HepG2 (cell line): ENCODE measurements around the gene ATP2A2. TPM values are rescaled to one million over a fixed set of nuclear protein-coding genes. Genes with fewer than 3 reads are reported as not detected.

ENCODE experiments used
- ATAC-seq: fragments of 200-7000 bp; cut with Tn5 transposase; 3 replicates; pipeline ENCODE4 v1.9.1; 2020; ENCODE audit warnings: mild to moderate bottlenecking, moderate library complexity
- BruUV-seq: library from RNA; stranded (reverse); fragments of 400-500 nt; replicated peaks from 2 replicates; lab custom pipeline; 2021; lab: Mats Ljungman, UMichigan
- CTCF ChIA-PET: fragments of 300-600 bp; formaldehyde crosslinking; extraction: SDS; loops from one replicate; lab custom pipeline; 2021; ENCODE audit warnings: low total read pairs, inconsistent platforms, low intra/inter-chr PET ratio; lab: Yijun Ruan, JAX
- POLR2A ChIA-PET: fragments of 350-600 bp; sonication (Branson Sonifier 250); formaldehyde crosslinking; loops from one replicate; lab custom pipeline; 2020; ENCODE audit warnings: antibody characterized with exemption, inconsistent platforms; lab: Yijun Ruan, JAX
- DNase-seq: peaks from one replicate; pipeline ENCODE4 v3.0.0-alpha.2; 2015; ENCODE audit warnings: low spot score
- FAIRE-seq: peaks from 3 replicates; lab custom pipeline; 2011; peaks lifted over from hg19 to GRCh38; lab: Jason Lieb, UNC
- H2AFZ ChIP-seq: one replicate; pipeline ENCODE4 v1.6.1; 2011; ENCODE audit warnings: low read length, inconsistent platforms
- H3K27ac ChIP-seq: fragments of 300-600 bp; 3 replicates; pipeline ENCODE4 v1.8.0; 2011; ENCODE audit warnings: mixed run types, mild to moderate bottlenecking, mixed read lengths, low read length, inconsistent platforms; ENCODE audit not compliant: insufficient read depth; ENCODE audit errors: extremely low read length
- H3K27me3 ChIP-seq, 2 experiments: fragments of 200-600 bp in 1 of 2; 2 replicates in 1 of 2; 3 replicates in 1 of 2; pipeline versions ENCODE4 v1.6.0 to v1.8.0; 2011; ENCODE audit warnings: low read length in 2 of 2, mild to moderate bottlenecking in 2 of 2, moderate library complexity in 2 of 2, inconsistent platforms in 1 of 2; ENCODE audit not compliant: insufficient read depth in 2 of 2, control insufficient read depth in 1 of 2
- H3K36me3 ChIP-seq, 2 experiments: fragments of 200-600 bp in 1 of 2; replicated peaks in 1 of 2; 2 replicates in 1 of 2; 3 replicates in 1 of 2; pipeline versions ENCODE4 v1.5.1 to v1.8.0; 2011; ENCODE audit warnings: low read length in 2 of 2, inconsistent platforms in 1 of 2; ENCODE audit not compliant: insufficient read depth in 2 of 2, control insufficient read depth in 1 of 2
- H3K4me1 ChIP-seq: 2 replicates; pipeline ENCODE4 v1.5.1; 2012; ENCODE audit warnings: low read length, inconsistent platforms; ENCODE audit not compliant: insufficient read depth
- H3K4me2 ChIP-seq: 2 replicates; pipeline ENCODE4 v1.6.0; 2011; ENCODE audit warnings: low read depth, low read length, inconsistent platforms
- H3K4me3 ChIP-seq, 3 experiments: fragments of 200-600 bp in 1 of 3; sonication (generic), shearing (Covaris generic) in 1 of 3; replicated peaks in 1 of 3; 2 replicates each; pipeline ENCODE4 v1.5.1; 2011 to 2016; ENCODE audit warnings: low read length in 3 of 3, inconsistent platforms in 2 of 3, low read depth in 2 of 3, mild to moderate bottlenecking in 2 of 3, control low read depth in 1 of 3, mixed read lengths in 1 of 3; ENCODE audit not compliant: insufficient read depth in 1 of 3
- H3K79me2 ChIP-seq: one replicate; pipeline ENCODE4 v1.6.1; 2011; ENCODE audit warnings: low read length, inconsistent platforms; ENCODE audit not compliant: insufficient read depth
- H3K9ac ChIP-seq: 2 replicates; pipeline ENCODE4 v1.6.0; 2011; ENCODE audit warnings: mild to moderate bottlenecking, low read depth, low read length, inconsistent platforms; ENCODE audit not compliant: insufficient read depth
- H3K9me3 ChIP-seq: 2 replicates; pipeline ENCODE4 v1.5.1; 2012; ENCODE audit warnings: mild to moderate bottlenecking, low read length
- H4K20me1 ChIP-seq: 2 replicates; pipeline ENCODE4 v1.6.0; 2011; ENCODE audit warnings: inconsistent platforms, mild to moderate bottlenecking, low read length, moderate library complexity; ENCODE audit not compliant: insufficient read depth
- ARID2 ChIP-seq: sonication (generic); formaldehyde crosslinking; IDR thresholded peaks from 2 replicates; pipeline ENCODE4 v1.8.1; 2022; ENCODE audit warnings: mild to moderate bottlenecking, missing genetic modification reagents, borderline replicate concordance
- EEA1 ChIP-seq: sonication (generic); formaldehyde crosslinking; IDR thresholded peaks from 2 replicates; pipeline ENCODE4 v1.5.1; 2020; ENCODE audit warnings: mild to moderate bottlenecking, missing genetic modification reagents, borderline replicate concordance
- HOXA9 ChIP-seq: sonication (generic); formaldehyde crosslinking; IDR thresholded peaks from 2 replicates; pipeline ENCODE4 v1.8.1; 2022; ENCODE audit warnings: missing genetic modification reagents, mild to moderate bottlenecking, moderate library complexity, borderline replicate concordance
- MAZ ChIP-seq, 2 experiments: sonication (generic) in 1 of 2; formaldehyde crosslinking in 1 of 2; IDR thresholded peaks; 2 replicates each; pipeline versions ENCODE4 v1.5.0 to v1.6.1; 2012 to 2020; ENCODE audit warnings: low read depth in 2 of 2, mild to moderate bottlenecking in 2 of 2, borderline replicate concordance in 1 of 2, improper control_type of control experiment in 1 of 2, low read length in 1 of 2, missing genetic modification reagents in 1 of 2, moderate library complexity in 1 of 2
- MTA1 ChIP-seq: sonication (generic); formaldehyde crosslinking; IDR thresholded peaks from 2 replicates; pipeline ENCODE4 v1.4.0; 2020; ENCODE audit warnings: missing genetic modification reagents, mild to moderate bottlenecking, borderline replicate concordance
- RFXANK ChIP-seq: IDR thresholded peaks from 2 replicates; pipeline ENCODE4 v1.6.1; 2016
- SOX13 ChIP-seq, 3 experiments: fragments of 450-650 bp in 1 of 3; sonication (generic) in 1 of 3; formaldehyde crosslinking in 1 of 3; IDR thresholded peaks in 2 of 3; conservative IDR thresholded peaks in 1 of 3; 2 replicates each; pipeline versions ENCODE4 v1.5.0 to v1.6.1; 2016 to 2020; ENCODE audit warnings: antibody characterized with exemption in 1 of 3, mild to moderate bottlenecking in 1 of 3, missing compliant biosample characterization in 1 of 3, missing genetic modification reagents in 1 of 3, moderate library complexity in 1 of 3
- TOPORS ChIP-seq: sonication (generic); formaldehyde crosslinking; IDR thresholded peaks from 2 replicates; pipeline ENCODE4 v1.8.0; 2023; ENCODE audit warnings: mild to moderate bottlenecking, missing genetic modification reagents
- YEATS4 ChIP-seq: sonication (generic); formaldehyde crosslinking; IDR thresholded peaks from 2 replicates; pipeline ENCODE4 v1.4.0; 2020; ENCODE audit warnings: missing genetic modification reagents, borderline replicate concordance
- ZFP41 ChIP-seq: sonication (generic); formaldehyde crosslinking; IDR thresholded peaks from 2 replicates; pipeline ENCODE4 v1.4.0; 2020; ENCODE audit warnings: mild to moderate bottlenecking, missing genetic modification reagents, borderline replicate concordance
- ZNF564 ChIP-seq: sonication (generic); formaldehyde crosslinking; IDR thresholded peaks from 2 replicates; pipeline ENCODE4 v1.8.1; 2023; ENCODE audit warnings: mild to moderate bottlenecking, missing genetic modification reagents
- ZNF672 ChIP-seq: sonication (generic); formaldehyde crosslinking; IDR thresholded peaks from 2 replicates; pipeline ENCODE4 v1.8.1; 2022; ENCODE audit warnings: missing genetic modification reagents
- ZNF792 ChIP-seq: IDR thresholded peaks from 2 replicates; pipeline ENCODE4 v1.6.1; 2016
- WGBS: methylation state at CpG from one replicate; pipeline ENCODE4 v1.1.6; 2017; ENCODE audit warnings: low lambda C conversion rate; 5-methylcytosine and 5-hydroxymethylcytosine counted together
- in situ Hi-C: cut with HindIII; loops from 2 replicates; pipeline ENCODE4 v1.10.0; 2017; ENCODE audit warnings: low pct_unique_long_range_greater_than_20kb; ENCODE audit not compliant: extremely low pct_ligation_motif_present
- intact Hi-C: fragments of 100-400 bp; cut with micrococcal nuclease; formaldehyde crosslinking; loops from one replicate; pipeline ENCODE4 v1.10.0; 2022; ENCODE audit not compliant: unreplicated experiment
- polyA plus RNA-seq, 8 experiments: library from polyadenylated mRNA; depleted of rRNA in 3 of 8; stranded (reverse) in 7 of 8; unstranded in 1 of 8; fragments of >200 nt; fragmentation: Illumina TruSeq in 4 of 8; extraction: Trizol in 4 of 8; gene quantifications; 2 replicates each; pipeline versions ENCODE4 v1.2.1 to v1.2.3, GENCODE V29; 2011 to 2016; ENCODE audit warnings: low read depth in 4 of 8, missing spikeins in 1 of 8, mixed read lengths in 1 of 8; ENCODE audit not compliant: insufficient read depth in 1 of 8
- total RNA-seq, 5 experiments: library from RNA; depleted of rRNA; stranded (reverse); fragments of >200 nt; fragmentation: Illumina TruSeq; extraction: Trizol; gene quantifications; 2 replicates each; pipeline ENCODE4 v1.2.3, GENCODE V29; 2016; ENCODE audit warnings: low read depth in 1 of 5
- TF ChIP-seq, protein P1 (sequence below): sonication (generic); formaldehyde crosslinking; IDR thresholded peaks from 2 replicates; pipeline ENCODE4 v1.4.0; 2020; ENCODE audit warnings: missing genetic modification reagents, borderline replicate concordance
- TF ChIP-seq, protein P2 (sequence below): conservative IDR thresholded peaks from 2 replicates; pipeline ENCODE4 v1.6.1; 2018; ENCODE audit warnings: missing genetic modification reagents
- TF ChIP-seq, protein P3 (sequence below): sonication (generic); formaldehyde crosslinking; IDR thresholded peaks from 2 replicates; pipeline ENCODE4 v1.4.0; 2020; ENCODE audit warnings: mild to moderate bottlenecking, missing genetic modification reagents
- TF ChIP-seq, protein P4 (sequence below): sonication (generic); formaldehyde crosslinking; IDR thresholded peaks from 2 replicates; pipeline ENCODE4 v1.4.0; 2020; ENCODE audit warnings: missing genetic modification reagents; ENCODE audit errors: not compliant biosample characterization

Gene ATP2A2
- total and polyA plus RNA-seq, 2 of the 13 experiments (the other 11 are each of a cell fraction or from before 2014, with no cell fraction given), result 35.4 to 85.5 TPM

DNA sequence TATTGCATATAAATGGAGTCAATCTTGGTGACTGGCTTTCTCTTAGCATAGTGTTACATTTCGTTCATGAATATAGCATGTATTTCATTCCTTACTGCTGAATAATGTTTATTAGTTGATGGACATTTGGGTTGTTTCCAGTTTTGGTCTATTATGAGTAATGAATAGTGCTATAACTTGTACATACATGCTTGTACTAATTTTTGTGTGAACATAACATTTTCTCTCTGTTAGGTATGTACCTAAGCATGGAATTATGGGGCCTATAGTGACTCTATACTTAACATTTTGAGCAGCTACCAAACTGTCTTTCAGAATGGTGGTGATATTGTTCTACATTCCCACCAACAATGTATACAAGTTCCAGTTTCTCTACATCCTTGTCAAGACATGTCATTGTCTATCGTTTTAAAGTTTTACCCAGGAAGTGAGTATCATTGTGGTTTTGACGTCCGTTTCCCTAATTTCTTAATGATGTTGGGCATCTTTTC, 23.1 kb downstream of the ATP2A2 start:
- ChIA-PET CTCF (no interaction called here), POLR2A (no interaction called here)
- no peak overlapping the region for H3K9ac ChIP-seq
- intact Hi-C loops (no loop called here), in situ Hi-C loops (no loop called here)
- ATAC-seq (no peak), FAIRE-seq (no peak), DNase-seq (no peak)
- H3K27ac ChIP-seq, result no peak overlapping the region
- 94% methylated on average over 4 of the region's 4 CpGs for WGBS
- no peaks in the 10 kb centered on the region for H3K9me3 ChIP-seq
- no peak overlapping the region for H3K4me3 ChIP-seq
- H3K27me3 ChIP-seq, result no peaks in the 10 kb centered on the region
- TF ChIP-seq EEA1 (CRISPR knock-in tag) (no peak), ARID2 (CRISPR knock-in tag) (no peak), MAZ (IDR thresholded peaks at IDR 0.05; ENCODE audit: borderline replicate concordance, low read depth, low read length) (no peak), MAZ (CRISPR knock-in tag; IDR thresholded peaks at IDR 0.05; ENCODE audit: low read depth) (no peak), TOPORS (CRISPR knock-in tag) (no peak), MTA1 (CRISPR knock-in tag) (no peak), ZNF792 (CRISPR knock-in tag) (no peak), ZNF564 (CRISPR knock-in tag) (no peak), HOXA9 (no peak), ZNF672 (no peak), RFXANK (CRISPR knock-in tag) (no peak), SOX13 (IDR thresholded peaks at IDR 0.05) (no peak), SOX13 (CRISPR knock-in tag; conservative IDR thresholded peaks at IDR 0.05 in 1 of 2, IDR thresholded peaks at IDR 0.05 in 1 of 2) (no peak), ZFP41 (CRISPR knock-in tag) (no peak), YEATS4 (CRISPR knock-in tag) (no peak)
- TF ChIP-seq, protein P1, sequence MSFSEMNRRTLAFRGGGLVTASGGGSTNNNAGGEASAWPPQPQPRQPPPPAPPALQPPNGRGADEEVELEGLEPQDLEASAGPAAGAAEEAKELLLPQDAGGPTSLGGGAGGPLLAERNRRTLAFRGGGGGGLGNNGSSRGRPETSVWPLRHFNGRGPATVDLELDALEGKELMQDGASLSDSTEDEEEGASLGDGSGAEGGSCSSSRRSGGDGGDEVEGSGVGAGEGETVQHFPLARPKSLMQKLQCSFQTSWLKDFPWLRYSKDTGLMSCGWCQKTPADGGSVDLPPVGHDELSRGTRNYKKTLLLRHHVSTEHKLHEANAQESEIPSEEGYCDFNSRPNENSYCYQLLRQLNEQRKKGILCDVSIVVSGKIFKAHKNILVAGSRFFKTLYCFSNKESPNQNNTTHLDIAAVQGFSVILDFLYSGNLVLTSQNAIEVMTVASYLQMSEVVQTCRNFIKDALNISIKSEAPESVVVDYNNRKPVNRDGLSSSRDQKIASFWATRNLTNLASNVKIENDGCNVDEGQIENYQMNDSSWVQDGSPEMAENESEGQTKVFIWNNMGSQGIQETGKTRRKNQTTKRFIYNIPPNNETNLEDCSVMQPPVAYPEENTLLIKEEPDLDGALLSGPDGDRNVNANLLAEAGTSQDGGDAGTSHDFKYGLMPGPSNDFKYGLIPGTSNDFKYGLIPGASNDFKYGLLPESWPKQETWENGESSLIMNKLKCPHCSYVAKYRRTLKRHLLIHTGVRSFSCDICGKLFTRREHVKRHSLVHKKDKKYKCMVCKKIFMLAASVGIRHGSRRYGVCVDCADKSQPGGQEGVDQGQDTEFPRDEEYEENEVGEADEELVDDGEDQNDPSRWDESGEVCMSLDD (CRISPR knock-in tag), result no peak
- TF ChIP-seq, protein P2, sequence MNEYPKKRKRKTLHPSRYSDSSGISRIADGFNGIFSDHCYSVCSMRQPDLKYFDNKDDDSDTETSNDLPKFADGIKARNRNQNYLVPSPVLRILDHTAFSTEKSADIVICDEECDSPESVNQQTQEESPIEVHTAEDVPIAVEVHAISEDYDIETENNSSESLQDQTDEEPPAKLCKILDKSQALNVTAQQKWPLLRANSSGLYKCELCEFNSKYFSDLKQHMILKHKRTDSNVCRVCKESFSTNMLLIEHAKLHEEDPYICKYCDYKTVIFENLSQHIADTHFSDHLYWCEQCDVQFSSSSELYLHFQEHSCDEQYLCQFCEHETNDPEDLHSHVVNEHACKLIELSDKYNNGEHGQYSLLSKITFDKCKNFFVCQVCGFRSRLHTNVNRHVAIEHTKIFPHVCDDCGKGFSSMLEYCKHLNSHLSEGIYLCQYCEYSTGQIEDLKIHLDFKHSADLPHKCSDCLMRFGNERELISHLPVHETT (CRISPR knock-in tag), result no peak
- TF ChIP-seq, protein P3, sequence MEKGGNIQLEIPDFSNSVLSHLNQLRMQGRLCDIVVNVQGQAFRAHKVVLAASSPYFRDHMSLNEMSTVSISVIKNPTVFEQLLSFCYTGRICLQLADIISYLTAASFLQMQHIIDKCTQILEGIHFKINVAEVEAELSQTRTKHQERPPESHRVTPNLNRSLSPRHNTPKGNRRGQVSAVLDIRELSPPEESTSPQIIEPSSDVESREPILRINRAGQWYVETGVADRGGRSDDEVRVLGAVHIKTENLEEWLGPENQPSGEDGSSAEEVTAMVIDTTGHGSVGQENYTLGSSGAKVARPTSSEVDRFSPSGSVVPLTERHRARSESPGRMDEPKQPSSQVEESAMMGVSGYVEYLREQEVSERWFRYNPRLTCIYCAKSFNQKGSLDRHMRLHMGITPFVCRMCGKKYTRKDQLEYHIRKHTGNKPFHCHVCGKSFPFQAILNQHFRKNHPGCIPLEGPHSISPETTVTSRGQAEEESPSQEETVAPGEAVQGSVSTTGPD, result no peak
- TF ChIP-seq, protein P4, sequence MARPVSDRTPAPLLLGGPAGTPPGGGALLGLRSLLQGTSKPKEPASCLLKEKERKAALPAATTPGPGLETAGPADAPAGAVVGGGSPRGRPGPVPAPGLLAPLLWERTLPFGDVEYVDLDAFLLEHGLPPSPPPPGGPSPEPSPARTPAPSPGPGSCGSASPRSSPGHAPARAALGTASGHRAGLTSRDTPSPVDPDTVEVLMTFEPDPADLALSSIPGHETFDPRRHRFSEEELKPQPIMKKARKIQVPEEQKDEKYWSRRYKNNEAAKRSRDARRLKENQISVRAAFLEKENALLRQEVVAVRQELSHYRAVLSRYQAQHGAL (CRISPR knock-in tag), result no peak
- H4K20me1 ChIP-seq, result peaks cover 11% of the 10 kb centered on the region; the same call in 1 of the 2 replicates
- H3K4me1 ChIP-seq, result peaks cover 17% of the 10 kb centered on the region; the same call in 1 of the 2 replicates
- H3K4me2 ChIP-seq, result no peak overlapping the region
- no peak overlapping the region for H2AFZ ChIP-seq
- H3K79me2 ChIP-seq, result peaks cover 78% of the 10 kb centered on the region
- no TSS peak for BruUV-seq
- peaks cover 16 to 67% of the 10 kb centered on the region in 2 experiments for H3K36me3 ChIP-seq
